HEK293 (cell line): ENCODE results near the gene SLC26A4.
A peak's percentile ranks its signal among the peaks of the same experiment; 100 is the strongest.
"Not testable (repeated sequence)": the region's sequence is repeated elsewhere in the genome, so short reads cannot be mapped to it uniquely, and the experiment has no call there.

Source experiments
- CTCF ChIA-PET: fragments of 350-600 bp; formaldehyde crosslinking; extraction: SDS; loops from one replicate; lab custom pipeline; 2021; ENCODE audit warnings: antibody characterized with exemption; lab: Yijun Ruan, JAX
- POLR2A ChIA-PET: fragments of 300-600 bp; formaldehyde crosslinking; extraction: SDS; loops from one replicate; lab custom pipeline; 2020; ENCODE audit warnings: antibody characterized with exemption, inconsistent platforms; lab: Yijun Ruan, JAX
- H3K27ac ChIP-seq: fragments of 200-500 bp; sonication (Bioruptor generic); 2 replicates; pipeline ENCODE4 v1.5.1; 2014; ENCODE audit warnings: low read depth, low read length, control low read depth, inconsistent platforms; ENCODE audit errors: extremely low read depth
- H3K36me3 ChIP-seq, 2 experiments: fragments of 200-500 bp in 1 of 2; sonication (Bioruptor generic) in 1 of 2; 1 replicate in 1 of 2; 2 replicates in 1 of 2; pipeline ENCODE4 v1.5.1; 2014 to 2017; ENCODE audit warnings: inconsistent platforms in 2 of 2, low read length in 2 of 2; ENCODE audit not compliant: control insufficient read depth in 2 of 2, insufficient read depth in 1 of 2
- H3K4me1 ChIP-seq: fragments of 200-500 bp; sonication (Bioruptor generic); 2 replicates; pipeline ENCODE4 v1.5.1; 2014; ENCODE audit warnings: mild to moderate bottlenecking, low read length, inconsistent platforms; ENCODE audit not compliant: control insufficient read depth, insufficient read depth
- H3K4me3 ChIP-seq: 2 replicates; pipeline ENCODE4 v1.5.1; 2011; ENCODE audit warnings: low read depth, mild to moderate bottlenecking, control low read depth, low read length, moderate library complexity
- H3K9me3 ChIP-seq: fragments of 200-500 bp; sonication (Bioruptor generic); 2 replicates; pipeline ENCODE4 v1.5.1; 2014; ENCODE audit warnings: low read depth, low read length, inconsistent platforms; ENCODE audit not compliant: control insufficient read depth, insufficient read depth
- BCL11B ChIP-seq: fragments of 450-650 bp; formaldehyde crosslinking; IDR thresholded peaks from 2 replicates; pipeline ENCODE4 v1.5.1; 2016; ENCODE audit warnings: low read depth, missing biosample characterization, missing genetic modification characterization
- KLF1 ChIP-seq: fragments of 450-650 bp; formaldehyde crosslinking; IDR thresholded peaks from 2 replicates; pipeline ENCODE4 v1.5.1; 2016; ENCODE audit warnings: missing biosample characterization, missing genetic modification characterization
- PRDM6 ChIP-seq: fragments of 450-650 bp; formaldehyde crosslinking; IDR thresholded peaks from 2 replicates; pipeline ENCODE4 v1.5.1; 2017; ENCODE audit warnings: missing biosample characterization, missing genetic modification characterization
- SALL2 ChIP-seq: fragments of 450-650 bp; formaldehyde crosslinking; IDR thresholded peaks from 2 replicates; pipeline ENCODE4 v1.5.0; 2017; ENCODE audit warnings: missing biosample characterization, mild to moderate bottlenecking, missing genetic modification characterization, borderline replicate concordance
- ZNF19 ChIP-seq: fragments of 450-650 bp; formaldehyde crosslinking; IDR thresholded peaks from 2 replicates; pipeline ENCODE4; 2016; ENCODE audit warnings: missing biosample characterization, missing genetic modification characterization, low read depth
- ZNF362 ChIP-seq: fragments of 450-650 bp; formaldehyde crosslinking; IDR thresholded peaks from 2 replicates; pipeline ENCODE4 v1.5.1; 2016; ENCODE audit warnings: missing biosample characterization, missing genetic modification characterization
- ZNF366 ChIP-seq: fragments of 450-650 bp; formaldehyde crosslinking; conservative IDR thresholded peaks from 2 replicates; pipeline ENCODE4 v1.5.1; 2016; ENCODE audit warnings: missing biosample characterization, missing genetic modification characterization
- ZNF514 ChIP-seq: fragments of 450-650 bp; formaldehyde crosslinking; IDR thresholded peaks from 2 replicates; pipeline ENCODE4 v1.5.1; 2016; ENCODE audit warnings: missing biosample characterization, missing genetic modification characterization
- ZNF529 ChIP-seq: fragments of 450-650 bp; formaldehyde crosslinking; IDR thresholded peaks from 2 replicates; pipeline ENCODE4 v1.5.1; 2017; ENCODE audit warnings: missing genetic modification characterization, missing biosample characterization; ENCODE audit not compliant: insufficient replicate concordance
- ZNF621 ChIP-seq: fragments of 450-650 bp; formaldehyde crosslinking; IDR thresholded peaks from 2 replicates; pipeline ENCODE4 v1.5.1; 2017; ENCODE audit warnings: missing biosample characterization, missing genetic modification characterization
- TF ChIP-seq, protein P1 (sequence below): fragments of 450-650 bp; formaldehyde crosslinking; IDR thresholded peaks from 2 replicates; pipeline ENCODE4 v1.5.1; 2016; ENCODE audit warnings: missing biosample characterization, missing genetic modification characterization
- TF ChIP-seq, protein P2 (sequence below): fragments of 450-650 bp; formaldehyde crosslinking; IDR thresholded peaks from 2 replicates; pipeline ENCODE4 v1.5.1; 2016; ENCODE audit warnings: missing biosample characterization, missing genetic modification characterization, low read depth

The SLC26A4 gene

DNA sequence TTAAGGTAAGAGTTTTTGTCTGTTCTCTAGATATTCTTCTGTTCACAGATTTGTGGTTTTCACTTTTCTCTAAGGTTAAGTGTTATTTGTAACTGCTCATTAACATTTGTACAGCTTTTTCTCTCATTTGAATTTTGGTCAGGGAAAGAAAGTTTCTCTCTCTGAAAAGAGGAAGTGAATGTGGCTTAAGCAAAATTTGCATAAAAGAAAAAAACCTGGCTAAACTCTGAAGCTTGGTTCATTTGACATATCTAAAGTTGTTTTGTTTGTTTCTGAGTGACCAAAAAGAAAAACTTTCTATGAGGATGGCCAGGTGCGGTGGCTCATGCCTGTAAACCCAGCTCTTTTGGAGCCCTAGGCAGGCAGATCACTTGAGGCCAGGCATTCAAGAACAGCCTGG, 22.0 kb upstream of the SLC26A4 start (continued):
- TF ChIP-seq PRDM6 (tag by site-specific recombination) (no peak), KLF1 (tag by site-specific recombination) (no peak), ZNF19 (tag by site-specific recombination) (no peak)

- CTCF ChIA-PET, H3K27ac ChIP-seq, H3K4me1 ChIP-seq, H3K36me3 ChIP-seq, H3K4me3 ChIP-seq, H3K9me3 ChIP-seq, POLR2A ChIA-PET: not testable (repeated sequence)
- peak; percentile 64 for TF ChIP-seq ZNF366
These were observed 21.6 kb upstream of the SLC26A4 start for GRCh38 chr7:107639070-107639469.

GRCh38 chr7:107641676-107642075, 19.0 kb upstream of the SLC26A4 start:
- Histone ChIP-seq H3K9me3 (no peaks in the 10 kb centered on the region), H3K27ac (no peak overlapping the region), H3K4me3 (no peak overlapping the region), H3K4me1 (no peaks in the 10 kb centered on the region), H3K36me3 (no peaks in the 10 kb centered on the region)
- no peak for TF ChIP-seq ZNF529 (tag by site-specific recombination)
- TF ChIP-seq SALL2 (tag by site-specific recombination), result no peak
- ChIA-PET CTCF (no interaction called here), POLR2A (no interaction called here)

GRCh38 chr7:107642501-107642900, 18.1 kb upstream of the SLC26A4 start:
- CTCF ChIA-PET, result interaction anchor here (0.8 to 0.9 kb wide), 2 partner anchors 21 to 1439 kb away, joined by 3 read pairs; no protein-coding TSS in a partner anchor
- TF ChIP-seq ZNF514 (tag by site-specific recombination) (no peak), BCL11B (tag by site-specific recombination) (no peak), ZNF621 (tag by site-specific recombination) (no peak), ZNF362 (tag by site-specific recombination) (no peak)
- TF ChIP-seq, protein P1, sequence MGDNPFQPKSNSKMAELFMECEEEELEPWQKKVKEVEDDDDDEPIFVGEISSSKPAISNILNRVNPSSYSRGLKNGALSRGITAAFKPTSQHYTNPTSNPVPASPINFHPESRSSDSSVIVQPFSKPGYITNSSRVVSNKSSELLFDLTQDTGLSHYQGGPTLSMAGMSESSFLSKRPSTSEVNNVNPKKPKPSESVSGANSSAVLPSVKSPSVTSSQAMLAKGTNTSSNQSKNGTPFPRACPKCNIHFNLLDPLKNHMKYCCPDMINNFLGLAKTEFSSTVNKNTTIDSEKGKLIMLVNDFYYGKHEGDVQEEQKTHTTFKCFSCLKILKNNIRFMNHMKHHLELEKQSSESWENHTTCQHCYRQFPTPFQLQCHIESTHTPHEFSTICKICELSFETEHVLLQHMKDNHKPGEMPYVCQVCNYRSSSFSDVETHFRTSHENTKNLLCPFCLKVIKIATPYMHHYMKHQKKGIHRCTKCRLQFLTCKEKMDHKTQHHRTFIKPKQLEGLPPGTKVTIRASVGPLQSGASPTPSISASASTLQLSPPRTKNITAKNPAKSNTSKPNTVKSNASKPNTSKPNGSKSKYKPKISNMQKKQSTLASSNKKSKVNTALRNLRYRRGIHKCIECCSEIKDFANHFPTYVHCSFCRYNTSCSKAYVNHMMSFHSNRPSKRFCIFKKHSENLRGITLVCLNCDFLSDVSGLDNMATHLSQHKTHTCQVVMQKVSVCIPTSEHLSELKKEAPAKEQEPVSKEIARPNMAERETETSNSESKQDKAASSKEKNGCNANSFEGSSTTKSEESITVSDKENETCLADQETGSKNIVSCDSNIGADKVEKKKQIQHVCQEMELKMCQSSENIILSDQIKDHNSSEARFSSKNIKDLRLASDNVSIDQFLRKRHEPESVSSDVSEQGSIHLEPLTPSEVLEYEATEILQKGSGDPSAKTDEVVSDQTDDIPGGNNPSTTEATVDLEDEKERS (tag by site-specific recombination), result no peak
- TF ChIP-seq, protein P2, sequence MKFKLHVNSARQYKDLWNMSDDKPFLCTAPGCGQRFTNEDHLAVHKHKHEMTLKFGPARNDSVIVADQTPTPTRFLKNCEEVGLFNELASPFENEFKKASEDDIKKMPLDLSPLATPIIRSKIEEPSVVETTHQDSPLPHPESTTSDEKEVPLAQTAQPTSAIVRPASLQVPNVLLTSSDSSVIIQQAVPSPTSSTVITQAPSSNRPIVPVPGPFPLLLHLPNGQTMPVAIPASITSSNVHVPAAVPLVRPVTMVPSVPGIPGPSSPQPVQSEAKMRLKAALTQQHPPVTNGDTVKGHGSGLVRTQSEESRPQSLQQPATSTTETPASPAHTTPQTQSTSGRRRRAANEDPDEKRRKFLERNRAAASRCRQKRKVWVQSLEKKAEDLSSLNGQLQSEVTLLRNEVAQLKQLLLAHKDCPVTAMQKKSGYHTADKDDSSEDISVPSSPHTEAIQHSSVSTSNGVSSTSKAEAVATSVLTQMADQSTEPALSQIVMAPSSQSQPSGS, result no peak
- TF ChIP-seq, all 188 proteins: peak for 0

More at GRCh38 chr7:107642501-107642900, 18.1 kb upstream of the SLC26A4 start:
- no peak overlapping the region for H3K27ac ChIP-seq
- POLR2A ChIA-PET, result no interaction called here
- no peak overlapping the region for H3K4me3 ChIP-seq
- H3K9me3 ChIP-seq, result no peaks in the 10 kb centered on the region
- H3K4me1 ChIP-seq, result no peaks in the 10 kb centered on the region
- no peaks in the 10 kb centered on the region for H3K36me3 ChIP-seq
